ENCODE measurements around the gene METTL6. TPM values are rescaled to one million over a fixed set of nuclear protein-coding genes. Genes with fewer than 3 reads are reported as not detected.
A peak's percentile ranks its signal among the peaks of the same experiment; 100 is the strongest.
"Not testable (repeated sequence)": the region's sequence is repeated elsewhere in the genome, so short reads cannot be mapped to it uniquely, and the experiment has no call there.

Gene METTL6
- total RNA-seq, 1 experiment from 2014 or later, result 18.9 TPM

GRCh38 chr3:15368561-15369135, 58.7 kb downstream of the METTL6 start:
- DNase-seq, result no peak
- no peak for TF ChIP-seq CTCF (IDR thresholded peaks at IDR 0.05; ENCODE audit: insufficient read depth in 1 of 2, low read depth in 1 of 2, low read length in 1 of 2, severe bottlenecking in 1 of 2, unreplicated experiment in 1 of 2)

GRCh38 chr3:15367059-15367458, 60.3 kb downstream of the METTL6 start:
- ChIA-PET CTCF (no interaction called here), POLR2A (no interaction called here)
- no peak for DNase-seq
- no peaks in the 10 kb centered on the region for H3K9me3 Mint-ChIP-seq (ENCODE audit: unreplicated experiment)
- no TSS peak for BruUV-seq (replicated peaks)
- H3K4me1 Mint-ChIP-seq (ENCODE audit: low read depth, unreplicated experiment), result peaks cover 21% of the 10 kb centered on the region
- TF ChIP-seq CTCF (IDR thresholded peaks at IDR 0.05; ENCODE audit: insufficient read depth in 1 of 2, low read depth in 1 of 2, low read length in 1 of 2, severe bottlenecking in 1 of 2, unreplicated experiment in 1 of 2), result no peak
- H3K27ac Mint-ChIP-seq (ENCODE audit: unreplicated experiment), result no peak overlapping the region
- H3K4me3 ChIP-seq (ENCODE audit: low read depth, low read length), result no peak overlapping the region
- H3K36me3 Mint-ChIP-seq (ENCODE audit: insufficient read depth, unreplicated experiment), result no peaks in the 10 kb centered on the region
- no peak overlapping the region for H3K4me3 Mint-ChIP-seq (ENCODE audit: unreplicated experiment)
- H3K4me1 ChIP-seq, result no peaks in the 10 kb centered on the region
- no peaks in the 10 kb centered on the region for H3K9me3 ChIP-seq
- H3K27me3 ChIP-seq (replicated peaks; ENCODE audit: control insufficient read depth, insufficient read depth, low read length), result no peaks in the 10 kb centered on the region
- intact Hi-C loops (cut with micrococcal nuclease; ENCODE audit: unreplicated experiment), result no loop called here
- H3K27me3 Mint-ChIP-seq (ENCODE audit: insufficient read depth, unreplicated experiment), result no peaks in the 10 kb centered on the region
- H3K36me3 ChIP-seq (ENCODE audit: control insufficient read depth, insufficient read depth, low read length), result no peaks in the 10 kb centered on the region

More at GRCh38 chr3:15368561-15369135, 58.7 kb downstream of the METTL6 start:
- H3K4me3 ChIP-seq (ENCODE audit: low read depth, low read length), result no peak overlapping the region
- peaks cover 19% of the 10 kb centered on the region for H3K4me1 Mint-ChIP-seq (ENCODE audit: low read depth, unreplicated experiment)
- BruUV-seq (replicated peaks), result no TSS peak
- no peak overlapping the region for H3K4me3 Mint-ChIP-seq (ENCODE audit: unreplicated experiment)
- intact Hi-C loops (cut with micrococcal nuclease; ENCODE audit: unreplicated experiment), result no loop called here
- ChIA-PET CTCF (no interaction called here), POLR2A (no interaction called here)
- H3K9me3 Mint-ChIP-seq (ENCODE audit: unreplicated experiment), result no peaks in the 10 kb centered on the region
- H3K36me3 Mint-ChIP-seq (ENCODE audit: insufficient read depth, unreplicated experiment), result no peaks in the 10 kb centered on the region
- no peak overlapping the region for H3K27ac Mint-ChIP-seq (ENCODE audit: unreplicated experiment)
- H3K36me3 ChIP-seq (ENCODE audit: control insufficient read depth, insufficient read depth, low read length), result no peaks in the 10 kb centered on the region
- H3K27me3 ChIP-seq (replicated peaks; ENCODE audit: control insufficient read depth, insufficient read depth, low read length), result no peaks in the 10 kb centered on the region
- no peaks in the 10 kb centered on the region for H3K27me3 Mint-ChIP-seq (ENCODE audit: insufficient read depth, unreplicated experiment)
- no peaks in the 10 kb centered on the region for H3K9me3 ChIP-seq
- no peaks in the 10 kb centered on the region for H3K4me1 ChIP-seq

GRCh38 chr3:15364078-15364477, 63.3 kb downstream of the METTL6 start:
- intact Hi-C loops (cut with micrococcal nuclease; ENCODE audit: unreplicated experiment); H3K4me1 ChIP-seq; POLR2A ChIA-PET; H3K36me3 Mint-ChIP-seq (ENCODE audit: insufficient read depth, unreplicated experiment); H3K27me3 ChIP-seq (replicated peaks; ENCODE audit: control insufficient read depth, insufficient read depth, low read length); H3K9me3 ChIP-seq; H3K27me3 Mint-ChIP-seq (ENCODE audit: insufficient read depth, unreplicated experiment); BruUV-seq (replicated peaks); H3K9me3 Mint-ChIP-seq (ENCODE audit: unreplicated experiment); CTCF ChIA-PET; H3K4me3 ChIP-seq (ENCODE audit: low read depth, low read length); H3K4me3 Mint-ChIP-seq (ENCODE audit: unreplicated experiment); H3K36me3 ChIP-seq (ENCODE audit: control insufficient read depth, insufficient read depth, low read length): not testable (repeated sequence)
- DNase-seq, result peak in 1 of 2 experiments; percentile 36
- peak overlapping the region; percentile 24 for H3K27ac Mint-ChIP-seq (ENCODE audit: unreplicated experiment)
- peaks cover 26% of the 10 kb centered on the region for H3K4me1 Mint-ChIP-seq (ENCODE audit: low read depth, unreplicated experiment)
